Measurements from ENCODE around the gene AVEN. TPM values are rescaled to one million over a fixed set of nuclear protein-coding genes. Genes with fewer than 3 reads are reported as not detected.

AVEN gene
- total RNA-seq, 2 donors from 2014 or later = 16.5 to 16.7 TPM

DNA sequence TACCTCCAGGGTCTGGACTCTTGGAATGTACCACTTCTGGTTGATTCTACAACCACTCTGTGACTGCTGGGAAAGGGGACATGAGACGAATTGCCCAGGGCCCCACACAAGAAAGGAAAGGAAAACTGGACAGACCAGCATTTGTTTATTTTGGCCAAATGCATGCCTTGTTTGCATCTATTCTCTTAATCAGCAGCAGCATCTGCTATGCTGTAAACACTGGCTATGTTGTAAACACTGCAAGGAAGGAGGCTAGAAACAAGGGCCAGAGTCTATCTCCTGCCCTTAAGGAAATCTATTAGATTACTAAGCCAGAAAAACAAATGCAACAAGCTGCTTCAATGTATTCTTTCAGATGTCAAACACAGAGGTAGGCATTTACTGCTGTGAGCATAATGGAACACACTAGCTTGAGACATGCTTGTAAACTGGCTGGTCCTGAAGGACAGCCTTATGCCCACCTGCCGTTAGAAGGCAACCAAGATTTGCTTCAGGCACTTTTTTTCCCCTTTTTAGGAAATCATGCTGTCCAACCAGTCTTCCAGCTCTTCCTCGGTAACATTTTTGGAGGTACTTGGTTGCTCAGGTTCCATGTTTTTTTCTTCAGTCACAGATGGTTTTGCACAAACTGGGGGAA lies 172.8 kb downstream of the AVEN start:
- ATAC-seq (no peak), DNase-seq (no peak)
- intact Hi-C loops (cut with DNase I) = no loop called here

DNA sequence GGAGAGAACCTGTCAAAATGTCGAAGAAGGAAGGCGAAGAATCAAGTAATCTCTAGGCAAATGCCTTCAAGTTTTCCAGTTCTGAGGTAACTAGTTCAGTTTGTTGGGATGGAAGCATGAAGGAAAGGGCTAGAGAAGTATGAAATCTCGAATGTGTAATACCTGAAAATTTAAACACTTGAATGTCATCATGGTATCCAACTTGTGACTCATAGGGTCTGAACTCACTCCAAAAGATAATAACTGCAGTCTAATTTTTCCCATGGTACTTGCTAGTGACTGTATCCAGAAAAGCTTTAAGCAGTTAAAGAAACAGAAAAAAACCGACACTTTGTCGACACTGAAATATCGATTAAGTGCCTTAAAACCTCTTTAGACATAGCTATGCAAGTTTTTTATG lies 173.6 kb downstream of the AVEN start:
- intact Hi-C loops (cut with DNase I) = no loop called here
- ATAC-seq = no peak
- DNase-seq = no peak

DNA sequence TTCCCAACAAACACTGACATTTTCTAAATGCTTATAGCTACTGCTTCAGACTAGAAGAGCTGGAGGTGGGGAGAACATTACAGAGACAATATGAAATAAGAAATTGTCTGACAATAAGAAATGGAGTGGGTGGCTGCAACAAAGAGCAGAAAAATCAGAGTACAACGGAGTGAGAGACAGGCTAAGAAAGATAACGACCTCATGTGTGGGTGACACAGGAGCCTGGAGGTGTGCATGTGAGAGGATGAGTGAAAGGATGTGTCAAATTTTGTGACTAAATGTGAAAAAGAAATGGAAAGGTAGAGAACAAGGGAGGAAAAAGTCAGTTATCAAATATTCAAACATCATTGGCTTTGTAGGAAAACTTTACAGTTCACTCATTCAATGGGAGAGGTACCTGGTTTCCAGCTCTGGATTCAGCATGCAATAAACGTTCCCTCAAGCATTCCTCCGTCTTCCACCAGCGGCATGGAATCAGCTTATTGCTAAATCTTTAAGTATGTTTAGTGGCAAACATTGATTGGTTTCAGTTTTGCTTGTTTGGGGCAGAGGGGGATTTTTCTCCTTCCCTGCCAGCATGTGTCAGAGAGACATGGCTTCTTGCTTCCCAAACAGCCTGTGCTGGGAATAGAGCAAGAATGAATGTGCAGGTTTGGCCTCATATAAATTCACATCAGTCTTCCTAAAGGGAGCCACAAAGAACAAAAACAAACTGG lies 174.5 kb downstream of the AVEN start:
- intact Hi-C loops (cut with DNase I) = no loop called here
- no peak for ATAC-seq

GRCh38 chr15:33860754-33861153 lies 178.2 kb downstream of the AVEN start:
- intact Hi-C loops (cut with DNase I) = no loop called here
- DNase-seq (no peak), ATAC-seq (no peak)

More for the DNA sequence above, 174.5 kb downstream of the AVEN start:
- DNase-seq = no peak

- intact Hi-C loops (cut with DNase I) = no loop called here
- DNase-seq (no peak), ATAC-seq (no peak)
These were observed 178.9 kb downstream of the AVEN start for GRCh38 chr15:33859992-33860545.

DNA sequence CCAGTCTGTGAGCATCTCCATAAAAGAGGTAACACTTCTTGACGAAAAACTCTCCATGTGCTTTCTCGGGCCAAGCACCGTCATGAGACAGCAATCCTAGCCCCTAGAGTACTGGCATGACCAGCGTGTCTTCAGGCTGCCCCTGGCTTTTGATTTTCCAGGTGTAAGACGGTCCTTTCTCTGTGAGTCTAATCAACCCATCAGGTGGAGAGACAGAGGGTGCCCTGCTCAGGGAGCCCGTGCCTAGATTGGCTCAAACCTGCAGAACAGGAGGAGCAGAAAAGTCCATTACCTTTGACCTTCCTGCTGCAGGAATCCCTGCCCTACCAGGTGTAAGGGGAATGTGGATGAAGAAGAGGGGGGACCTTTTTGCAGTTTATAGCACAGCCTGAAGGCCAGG lies 180.2 kb downstream of the AVEN start:
- DNase-seq (no peak), ATAC-seq (no peak)
- intact Hi-C loops (cut with DNase I) = no loop called here

DNA sequence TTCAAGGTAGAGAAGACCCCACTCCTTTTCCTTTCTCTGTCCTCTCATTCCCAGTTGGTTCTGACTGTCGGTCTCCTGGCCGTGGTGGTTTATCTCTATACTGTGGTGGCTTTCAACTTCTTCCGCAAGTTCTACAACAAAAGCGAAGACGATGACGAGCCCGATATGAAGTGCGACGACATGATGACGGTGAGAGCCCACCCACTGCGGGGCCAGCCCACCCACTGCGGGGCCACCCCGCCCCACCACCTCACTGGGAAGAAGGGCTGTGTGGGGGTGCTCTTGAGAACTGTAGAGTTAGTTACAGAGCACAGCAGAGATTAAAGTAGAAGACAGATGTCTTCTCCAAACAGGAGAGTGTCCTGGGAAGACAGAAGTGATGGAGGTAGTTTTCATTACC lies 181.3 kb downstream of the AVEN start:
- DNase-seq (no peak), ATAC-seq (no peak)
- intact Hi-C loops (cut with DNase I) = no loop called here

GRCh38 chr15:33852570-33852969 lies 186.4 kb downstream of the AVEN start:
- intact Hi-C loops (cut with DNase I) = no loop called here
- DNase-seq (no peak), ATAC-seq (peak in 1 of 2 donors; percentile 34)

GRCh38 chr15:33852094-33852493 lies 186.9 kb downstream of the AVEN start:
- intact Hi-C loops (cut with DNase I) = no loop called here
- ATAC-seq (no peak), DNase-seq (no peak)

DNA sequence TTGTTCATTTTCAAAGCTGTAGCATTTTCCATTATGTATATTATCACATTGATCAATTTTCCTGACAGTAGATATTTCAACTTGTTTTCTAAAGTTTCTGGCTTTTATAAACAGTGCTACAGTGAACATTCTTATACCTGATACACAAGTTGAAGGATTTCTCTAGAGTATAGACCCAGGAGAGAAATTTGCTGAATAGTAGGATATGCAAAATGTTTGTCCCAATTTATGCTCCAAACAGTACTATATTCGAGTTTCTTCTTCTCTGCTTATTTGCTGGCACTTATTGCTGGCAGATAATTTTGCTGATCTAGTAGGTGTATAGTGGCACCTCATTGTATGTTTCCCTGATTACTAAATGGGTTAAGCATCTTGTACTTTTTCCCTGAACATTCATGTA lies 187.9 kb downstream of the AVEN start:
- DNase-seq (no peak), ATAC-seq (no peak)
- intact Hi-C loops (cut with DNase I) = no loop called here

- no peak for ATAC-seq
- intact Hi-C loops (cut with DNase I) = no loop called here
These were observed 191.0 kb downstream of the AVEN start for GRCh38 chr15:33848011-33848410.

DNA sequence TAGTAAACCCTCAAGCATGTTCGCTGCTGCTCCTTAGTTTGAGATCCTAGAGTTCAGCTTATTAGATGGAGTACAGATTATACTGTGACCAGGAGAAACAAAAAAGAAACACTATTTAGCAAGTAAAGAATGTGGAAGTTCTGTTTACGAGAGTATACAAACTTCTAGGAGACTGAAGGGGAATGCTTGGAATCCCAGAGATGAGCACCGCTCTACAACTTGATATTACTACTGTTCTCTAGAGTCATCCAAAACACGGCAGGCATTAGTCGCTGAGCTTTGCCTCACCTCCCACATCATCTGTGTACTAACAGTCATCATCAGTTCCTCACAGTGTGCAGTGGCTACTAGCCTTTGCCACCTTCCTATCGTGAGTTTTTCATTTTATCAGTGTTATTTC lies 192.1 kb downstream of the AVEN start:
- intact Hi-C loops (cut with DNase I) = no loop called here
- ATAC-seq = no peak

More at GRCh38 chr15:33848011-33848410, 191.0 kb downstream of the AVEN start:
- no peak for DNase-seq

GRCh38 chr15:33846142-33846541 lies 192.9 kb downstream of the AVEN start:
- no peak for ATAC-seq
- intact Hi-C loops (cut with DNase I) = no loop called here

More for the DNA sequence above, 192.1 kb downstream of the AVEN start:
- DNase-seq = no peak

GRCh38 chr15:33844597-33844996 lies 194.4 kb downstream of the AVEN start:
- ATAC-seq (no peak), DNase-seq (no peak)
- intact Hi-C loops (cut with DNase I) = no loop called here

More at GRCh38 chr15:33846142-33846541, 192.9 kb downstream of the AVEN start:
- no peak for DNase-seq

DNA sequence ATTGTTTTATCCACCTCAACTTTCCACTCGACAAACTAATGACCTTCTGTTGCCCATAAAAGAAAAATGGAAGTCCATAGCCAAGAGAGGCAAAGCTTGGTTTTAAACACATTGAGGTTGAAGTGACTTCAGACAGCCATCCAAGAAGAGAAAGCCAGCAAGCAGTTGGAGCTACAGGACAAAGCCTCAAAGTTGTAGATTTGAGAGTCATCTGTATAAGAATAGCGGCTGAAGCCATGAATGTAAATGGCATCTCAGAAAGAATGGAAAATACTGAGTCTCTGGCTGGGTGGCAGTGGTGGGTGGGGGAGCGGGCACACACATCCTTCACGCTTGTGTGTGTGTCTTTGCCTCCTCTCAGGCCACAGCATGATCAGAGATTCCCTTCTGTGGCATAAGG lies 194.8 kb downstream of the AVEN start:
- DNase-seq = no peak
- ATAC-seq = no peak
- intact Hi-C loops (cut with DNase I) = no loop called here

GRCh38 chr15:33840615-33841014 lies 198.4 kb downstream of the AVEN start:
- DNase-seq = no peak
- no peak for ATAC-seq
- intact Hi-C loops (cut with DNase I) = no loop called here

DNA sequence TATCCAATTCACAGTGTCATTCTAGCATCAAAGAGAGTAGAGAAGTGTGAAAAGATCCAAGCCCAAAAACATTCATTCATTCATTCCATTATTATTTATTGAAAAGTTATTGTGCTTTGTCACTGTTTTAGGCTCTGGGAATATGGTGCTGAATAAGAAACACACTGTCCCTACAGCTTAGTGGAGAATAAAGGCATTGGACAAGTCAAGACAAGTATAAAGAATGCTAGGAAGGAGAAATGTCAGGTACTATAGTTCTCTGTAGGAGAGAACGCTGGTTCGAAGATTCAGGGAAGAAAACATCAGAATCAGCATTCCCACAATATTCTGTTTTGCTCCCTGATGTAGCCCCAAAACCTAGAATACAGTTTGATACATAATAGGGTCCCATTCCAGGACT lies 199.5 kb downstream of the AVEN start:
- ATAC-seq (no peak), DNase-seq (no peak)
- intact Hi-C loops (cut with DNase I) = no loop called here

- intact Hi-C loops (cut with DNase I) = no loop called here
- no peak for DNase-seq
- ATAC-seq = no peak
These were observed 201.7 kb downstream of the AVEN start for GRCh38 chr15:33837294-33837693.

GRCh38 chr15:33834892-33835743 lies 203.9 kb downstream of the AVEN start:
- intact Hi-C loops (cut with DNase I) = no loop called here
- ATAC-seq = no peak

GRCh38 chr15:33831646-33832045 lies 207.4 kb downstream of the AVEN start:
- ATAC-seq (no peak), DNase-seq (no peak)
- intact Hi-C loops (cut with DNase I) = no loop called here

More at GRCh38 chr15:33834892-33835743, 203.9 kb downstream of the AVEN start:
- no peak for DNase-seq
